Measurements from ENCODE around the gene ZWILCH. TPM values are rescaled to one million over a fixed set of nuclear protein-coding genes. Genes with fewer than 3 reads are reported as not detected.

Gene ZWILCH
- total and polyA plus RNA-seq, 2 of the 4 experiments (the other 2 are of a cell fraction), result 10.5 to 22.2 TPM

GRCh38 chr15:66573348-66573718 lies 68.2 kb downstream of the ZWILCH start:
- no peak overlapping the region for H3K4me2 ChIP-seq (ENCODE audit: low read depth, low read length)
- no peaks in the 10 kb centered on the region for H3K9me3 ChIP-seq (ENCODE audit: control insufficient read depth, insufficient read depth, low read length)
- no peak overlapping the region for H2BK20ac ChIP-seq (ENCODE audit: low read depth, low read length)
- no peak overlapping the region for H3K9ac ChIP-seq (ENCODE audit: low read depth, low read length)
- DNase-seq, result no peak
- peaks cover 14% of the 10 kb centered on the region for H3K9me1 ChIP-seq (ENCODE audit: insufficient read depth, low read length)
- H3K4me1 ChIP-seq (ENCODE audit: control insufficient read depth, insufficient read depth, low read length), result peaks cover 15% of the 10 kb centered on the region
- no peaks in the 10 kb centered on the region; the same call in 1 of the 2 replicates for H4K20me1 ChIP-seq (ENCODE audit: insufficient read depth, low read length)
- H2BK5ac ChIP-seq (ENCODE audit: low read depth, low read length, poor library complexity, severe bottlenecking), result no peak overlapping the region
- no peak overlapping the region for H2AFZ ChIP-seq (replicated peaks; ENCODE audit: low read length, poor library complexity)
- no peak overlapping the region for H4K8ac ChIP-seq (ENCODE audit: low read depth in 2 of 2, low read length in 2 of 2)
- CTCF ChIA-PET, result no interaction called here
- no peak for ATAC-seq (ENCODE audit: low read depth)
- no peak overlapping the region for H3K23ac ChIP-seq (ENCODE audit: low read depth, low read length)
- H3K18ac ChIP-seq (ENCODE audit: low read depth, low read length), result 0 out of 2 replicates have a peak overlapping the region, but pooled peaks have one; percentile 0
- no peak overlapping the region for H4K5ac ChIP-seq (ENCODE audit: low read depth, low read length)
- no peaks in the 10 kb centered on the region for H3K36me3 ChIP-seq (ENCODE audit: control insufficient read depth, insufficient read depth, low read length)
- POLR2A ChIA-PET (ENCODE audit: unreplicated experiment), result no interaction called here
- no peak overlapping the region for H2AK9ac ChIP-seq (replicated peaks; ENCODE audit: low read depth, low read length, poor library complexity)
- H2BK15ac ChIP-seq (ENCODE audit: low read depth, low read length), result no peak overlapping the region
- no peak overlapping the region for H3K56ac ChIP-seq (ENCODE audit: extremely low read depth, insufficient read depth, low read length)
- in situ Hi-C loops (cut with MboI; ENCODE audit: low sequenced_read_pairs), result no loop called here
- no peak overlapping the region for H3K4me3 ChIP-seq (ENCODE audit: insufficient read depth, low read depth, low read length)
- H3K14ac ChIP-seq (replicated peaks; ENCODE audit: low read depth, low read length), result no peak overlapping the region
- BruUV-seq (replicated peaks), result no TSS peak
- no peaks in the 10 kb centered on the region for H3K79me1 ChIP-seq (ENCODE audit: low read depth in 1 of 2, low read length in 2 of 2)
- H3K27ac ChIP-seq (ENCODE audit: insufficient read depth, low read length), result no peak overlapping the region
- WGBS, 2 experiments (ENCODE audit: extremely low coverage in 2 of 2, insufficient read length in 1 of 2), result 100% methylated on average over 3 of the region's 7 CpGs; no CpG with 5 or more reads in 1 of the 2 experiments
- H3K27me3 ChIP-seq (ENCODE audit: control insufficient read depth, insufficient read depth, low read length), result no peaks in the 10 kb centered on the region
- peak overlapping the region; percentile 48 for H3K4ac ChIP-seq (ENCODE audit: low read depth, low read length)
- dilution Hi-C loops (cut with HindIII; ENCODE audit: low sequenced_read_pairs, unreplicated experiment), result no loop called here
- H2BK120ac ChIP-seq (ENCODE audit: low read depth, low read length), result peak overlapping the region; percentile 66; the same call in 1 of the 2 replicates
- no peak overlapping the region for H4K91ac ChIP-seq (ENCODE audit: insufficient read depth, low read depth, low read length)
- TF ChIP-seq, protein P1, sequence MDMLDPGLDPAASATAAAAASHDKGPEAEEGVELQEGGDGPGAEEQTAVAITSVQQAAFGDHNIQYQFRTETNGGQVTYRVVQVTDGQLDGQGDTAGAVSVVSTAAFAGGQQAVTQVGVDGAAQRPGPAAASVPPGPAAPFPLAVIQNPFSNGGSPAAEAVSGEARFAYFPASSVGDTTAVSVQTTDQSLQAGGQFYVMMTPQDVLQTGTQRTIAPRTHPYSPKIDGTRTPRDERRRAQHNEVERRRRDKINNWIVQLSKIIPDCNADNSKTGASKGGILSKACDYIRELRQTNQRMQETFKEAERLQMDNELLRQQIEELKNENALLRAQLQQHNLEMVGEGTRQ (IDR thresholded peaks at IDR 0.05; ENCODE audit: low read depth, low read length), result no peak
- intact Hi-C loops (cut with micrococcal nuclease), result no loop called here
- peak overlapping the region; percentile 4; the same call in 1 of the 2 replicates for H2AK5ac ChIP-seq (ENCODE audit: low read depth, low read length)
